HG03159 (cell line): Measurements from ENCODE around the gene ETV5.

Experiments
- ATAC-seq: cut with Tn5 transposase; IDR thresholded peaks from one replicate; pipeline ENCODE4 v1.9.1; 2021; ENCODE audit warnings: mild to moderate bottlenecking, moderate library complexity; ENCODE audit not compliant: unreplicated experiment

Gene ETV5

GRCh38 chr3:186108941-186109865 is at the start of gene ETV5:
ETV5 (minus strand) TSS chr3:186109089; CDS start chr3:186105868, 3,221 bp downstream.
- ATAC-seq: peak; percentile 96

GRCh38 chr3:186154641-186155040 is 45.8 kb upstream of the ETV5 start:
- ATAC-seq: no peak

- peak; percentile 92 for ATAC-seq
Observed at GRCh38 chr3:186152889-186153292, 44.0 kb upstream of the ETV5 start.

- ATAC-seq: peak; percentile 12
Observed at GRCh38 chr3:186152361-186152798, 43.5 kb upstream of the ETV5 start.

- ATAC-seq: no peak
Observed at GRCh38 chr3:186151077-186151971, 42.4 kb upstream of the ETV5 start.

- ATAC-seq: no peak
Observed at GRCh38 chr3:186150041-186150830, 41.3 kb upstream of the ETV5 start.

- ATAC-seq: no peak
Observed at GRCh38 chr3:186149319-186149960, 40.6 kb upstream of the ETV5 start.

- no peak for ATAC-seq
Observed at GRCh38 chr3:186144257-186144656, 35.4 kb upstream of the ETV5 start.

- no peak for ATAC-seq
Observed at GRCh38 chr3:186143250-186143649, 34.4 kb upstream of the ETV5 start.

- ATAC-seq: no peak
Observed at GRCh38 chr3:186142393-186142932, 33.6 kb upstream of the ETV5 start.

GRCh38 chr3:186141790-186142189 is 32.9 kb upstream of the ETV5 start:
- ATAC-seq: no peak

- no peak for ATAC-seq
Observed at GRCh38 chr3:186138272-186138981, 29.5 kb upstream of the ETV5 start.

- no peak for ATAC-seq
Observed at GRCh38 chr3:186137051-186137685, 28.3 kb upstream of the ETV5 start.

- ATAC-seq: no peak
Observed at GRCh38 chr3:186133980-186134379, 25.1 kb upstream of the ETV5 start.

- no peak for ATAC-seq
Observed at GRCh38 chr3:186132487-186132886, 23.6 kb upstream of the ETV5 start.

- no peak for ATAC-seq
Observed at GRCh38 chr3:186129206-186129605, 20.3 kb upstream of the ETV5 start.

- no peak for ATAC-seq
Observed at GRCh38 chr3:186128158-186128557, 19.3 kb upstream of the ETV5 start.

- ATAC-seq: no peak
Observed at GRCh38 chr3:186127463-186127862, 18.6 kb upstream of the ETV5 start.

- ATAC-seq: no peak
Observed at GRCh38 chr3:186125118-186125517, 16.2 kb upstream of the ETV5 start.
